ENCODE data around the gene SYMPK. TPM values are rescaled to one million over a fixed set of nuclear protein-coding genes. Genes with fewer than 3 reads are reported as not detected.

The SYMPK gene
- total RNA-seq, 1 experiment from 2014 or later = 85.5 TPM

DNA sequence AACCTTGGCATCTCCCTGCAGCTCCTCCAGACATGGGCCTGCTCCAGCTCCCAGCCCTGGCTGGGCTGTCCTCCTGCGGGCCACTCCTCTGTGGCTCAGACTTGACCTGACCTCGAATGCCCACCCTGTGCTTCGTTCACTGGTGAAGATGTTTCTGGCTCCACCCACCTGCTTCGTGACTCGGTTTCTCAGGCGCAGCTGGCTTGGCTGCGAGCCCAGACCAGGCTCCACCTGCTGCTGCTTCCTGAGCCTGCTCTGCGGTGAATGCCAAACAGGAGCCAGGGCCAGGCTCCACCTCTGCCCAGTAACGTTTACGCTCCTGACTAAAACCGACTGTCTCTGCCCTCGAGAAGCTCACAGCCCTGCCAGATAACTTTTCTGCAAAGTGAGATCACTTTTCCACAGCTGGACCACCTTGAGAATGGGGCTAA lies 38.9 kb downstream of the SYMPK start:
- no TSS peak for BruUV-seq (replicated peaks)
- TF ChIP-seq, protein P1, sequence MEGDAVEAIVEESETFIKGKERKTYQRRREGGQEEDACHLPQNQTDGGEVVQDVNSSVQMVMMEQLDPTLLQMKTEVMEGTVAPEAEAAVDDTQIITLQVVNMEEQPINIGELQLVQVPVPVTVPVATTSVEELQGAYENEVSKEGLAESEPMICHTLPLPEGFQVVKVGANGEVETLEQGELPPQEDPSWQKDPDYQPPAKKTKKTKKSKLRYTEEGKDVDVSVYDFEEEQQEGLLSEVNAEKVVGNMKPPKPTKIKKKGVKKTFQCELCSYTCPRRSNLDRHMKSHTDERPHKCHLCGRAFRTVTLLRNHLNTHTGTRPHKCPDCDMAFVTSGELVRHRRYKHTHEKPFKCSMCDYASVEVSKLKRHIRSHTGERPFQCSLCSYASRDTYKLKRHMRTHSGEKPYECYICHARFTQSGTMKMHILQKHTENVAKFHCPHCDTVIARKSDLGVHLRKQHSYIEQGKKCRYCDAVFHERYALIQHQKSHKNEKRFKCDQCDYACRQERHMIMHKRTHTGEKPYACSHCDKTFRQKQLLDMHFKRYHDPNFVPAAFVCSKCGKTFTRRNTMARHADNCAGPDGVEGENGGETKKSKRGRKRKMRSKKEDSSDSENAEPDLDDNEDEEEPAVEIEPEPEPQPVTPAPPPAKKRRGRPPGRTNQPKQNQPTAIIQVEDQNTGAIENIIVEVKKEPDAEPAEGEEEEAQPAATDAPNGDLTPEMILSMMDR (conservative IDR thresholded peaks at IDR 0.05; ENCODE audit: low read depth, low read length) = no peak
- no peak for TF ChIP-seq EZH2 (IDR thresholded peaks at IDR 0.05; ENCODE audit: borderline replicate concordance, low read depth, low read length, poor library complexity, severe bottlenecking)
- H3K4me3 ChIP-seq (ENCODE audit: low read depth, low read length, poor library complexity, severe bottlenecking) = no peak overlapping the region
- CTCF ChIA-PET = interaction anchor here (1.2 kb wide), 1 partner anchor 10 kb away, joined by 4 read pairs; no protein-coding TSS in a partner anchor
- no peak overlapping the region for H3K27ac ChIP-seq (ENCODE audit: low read depth, low read length, poor library complexity, severe bottlenecking)
- DNase-seq (ENCODE audit: low spot score) = no peak
- intact Hi-C loops (cut with micrococcal nuclease; ENCODE audit: unreplicated experiment) = no loop called here
- H3K36me3 ChIP-seq (ENCODE audit: insufficient read depth, low read length, poor library complexity, severe bottlenecking) = peaks cover 56% of the 10 kb centered on the region
- POLR2A ChIA-PET (ENCODE audit: low non-redundant PET) = no interaction called here
- no peaks in the 10 kb centered on the region for H3K9me3 ChIP-seq (ENCODE audit: low read depth, low read length, poor library complexity, severe bottlenecking)
- H3K27me3 ChIP-seq (replicated peaks; ENCODE audit: insufficient read depth, low read depth, low read length, poor library complexity) = no peaks in the 10 kb centered on the region
- H3K4me1 ChIP-seq (ENCODE audit: insufficient read depth, low read length, poor library complexity, severe bottlenecking) = no peaks in the 10 kb centered on the region

DNA sequence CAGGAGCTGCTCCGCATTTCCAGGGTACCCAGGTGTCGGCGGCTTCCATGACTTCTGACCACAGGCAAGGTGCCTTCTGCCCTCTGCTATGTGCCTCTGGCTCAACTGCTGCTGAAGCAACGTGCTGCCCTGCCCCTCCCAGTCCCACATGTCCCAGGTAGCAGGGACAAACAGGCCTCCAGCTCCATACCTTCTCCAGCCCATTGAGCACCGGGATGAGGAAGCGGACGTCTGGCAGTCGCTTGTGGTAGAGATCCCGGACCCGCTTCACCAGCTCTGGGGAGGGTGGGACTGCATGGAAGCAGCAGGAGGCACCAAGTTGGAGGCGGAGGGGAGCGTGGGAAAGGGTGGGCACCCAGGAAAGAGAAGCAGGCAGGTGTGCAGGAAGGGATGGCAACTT lies 39.8 kb downstream of the SYMPK start:
- Histone ChIP-seq H3K27ac (ENCODE audit: low read depth, low read length, poor library complexity, severe bottlenecking) (no peak overlapping the region), H3K36me3 (ENCODE audit: insufficient read depth, low read length, poor library complexity, severe bottlenecking) (peaks cover 47% of the 10 kb centered on the region), H3K4me3 (ENCODE audit: low read depth, low read length, poor library complexity, severe bottlenecking) (no peak overlapping the region), H3K4me1 (ENCODE audit: insufficient read depth, low read length, poor library complexity, severe bottlenecking) (no peaks in the 10 kb centered on the region), H3K27me3 (replicated peaks; ENCODE audit: insufficient read depth, low read depth, low read length, poor library complexity) (no peaks in the 10 kb centered on the region), H3K9me3 (ENCODE audit: low read depth, low read length, poor library complexity, severe bottlenecking) (no peaks in the 10 kb centered on the region)
- TF ChIP-seq, protein P1 (conservative IDR thresholded peaks at IDR 0.05; ENCODE audit: low read depth, low read length) = no peak
- no peak for TF ChIP-seq EZH2 (IDR thresholded peaks at IDR 0.05; ENCODE audit: borderline replicate concordance, low read depth, low read length, poor library complexity, severe bottlenecking)
- ChIA-PET POLR2A (ENCODE audit: low non-redundant PET) (interaction anchor here (0.5 kb wide), 1 partner anchor 953 kb away, joined by 3 read pairs; no protein-coding TSS in a partner anchor), CTCF (no interaction called here)
- intact Hi-C loops (cut with micrococcal nuclease; ENCODE audit: unreplicated experiment) = no loop called here
- DNase-seq (ENCODE audit: low spot score) = no peak
- no TSS peak for BruUV-seq (replicated peaks)

DNA sequence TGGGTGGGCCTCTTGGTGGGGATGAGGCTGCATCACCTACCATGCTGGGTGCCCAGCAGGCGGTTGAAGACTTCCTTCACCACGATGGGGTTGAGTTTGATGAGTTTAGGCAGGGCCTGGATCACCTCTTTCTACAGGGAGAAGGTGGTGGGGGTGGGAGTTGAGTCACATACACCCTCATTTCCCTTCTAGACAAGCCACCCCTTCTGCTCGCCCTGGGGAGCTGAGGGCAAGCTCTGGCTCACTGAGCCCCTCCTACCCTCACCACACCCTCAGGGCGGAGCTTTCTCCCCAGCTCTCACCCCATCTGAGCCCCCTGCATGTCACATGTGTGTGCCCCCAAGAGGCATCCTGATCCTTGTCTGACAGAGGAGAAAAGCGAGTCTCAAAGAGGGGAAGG lies 40.2 kb downstream of the SYMPK start:
- no peaks in the 10 kb centered on the region for H3K27me3 ChIP-seq (replicated peaks; ENCODE audit: insufficient read depth, low read depth, low read length, poor library complexity)
- H3K27ac ChIP-seq (ENCODE audit: low read depth, low read length, poor library complexity, severe bottlenecking) = no peak overlapping the region
- no peak overlapping the region for H3K4me3 ChIP-seq (ENCODE audit: low read depth, low read length, poor library complexity, severe bottlenecking)
- POLR2A ChIA-PET (ENCODE audit: low non-redundant PET) = interaction anchor here (0.5 to 0.7 kb wide), 2 partner anchors 590 to 953 kb away, joined by 3 to 4 read pairs; no protein-coding TSS in a partner anchor
- no peaks in the 10 kb centered on the region for H3K9me3 ChIP-seq (ENCODE audit: low read depth, low read length, poor library complexity, severe bottlenecking)
- H3K36me3 ChIP-seq (ENCODE audit: insufficient read depth, low read length, poor library complexity, severe bottlenecking) = peaks cover 45% of the 10 kb centered on the region
- CTCF ChIA-PET = no interaction called here
- H3K4me1 ChIP-seq (ENCODE audit: insufficient read depth, low read length, poor library complexity, severe bottlenecking) = no peaks in the 10 kb centered on the region
- intact Hi-C loops (cut with micrococcal nuclease; ENCODE audit: unreplicated experiment) = no loop called here
- no TSS peak for BruUV-seq (replicated peaks)
- no peak for TF ChIP-seq EZH2 (IDR thresholded peaks at IDR 0.05; ENCODE audit: borderline replicate concordance, low read depth, low read length, poor library complexity, severe bottlenecking)
- TF ChIP-seq, protein P1 (conservative IDR thresholded peaks at IDR 0.05; ENCODE audit: low read depth, low read length) = no peak
- no peak for DNase-seq (ENCODE audit: low spot score)

Data from A673 (cell line).